ENCODE measurements around the gene SLF2. TPM values are rescaled to one million over a fixed set of nuclear protein-coding genes. Genes with fewer than 3 reads are reported as not detected.

Gene SLF2
- total and polyA plus RNA-seq, 2 of the 13 experiments (the other 11 are each of a cell fraction or from before 2014, with no cell fraction given): 12.2 to 48.1 TPM

DNA sequence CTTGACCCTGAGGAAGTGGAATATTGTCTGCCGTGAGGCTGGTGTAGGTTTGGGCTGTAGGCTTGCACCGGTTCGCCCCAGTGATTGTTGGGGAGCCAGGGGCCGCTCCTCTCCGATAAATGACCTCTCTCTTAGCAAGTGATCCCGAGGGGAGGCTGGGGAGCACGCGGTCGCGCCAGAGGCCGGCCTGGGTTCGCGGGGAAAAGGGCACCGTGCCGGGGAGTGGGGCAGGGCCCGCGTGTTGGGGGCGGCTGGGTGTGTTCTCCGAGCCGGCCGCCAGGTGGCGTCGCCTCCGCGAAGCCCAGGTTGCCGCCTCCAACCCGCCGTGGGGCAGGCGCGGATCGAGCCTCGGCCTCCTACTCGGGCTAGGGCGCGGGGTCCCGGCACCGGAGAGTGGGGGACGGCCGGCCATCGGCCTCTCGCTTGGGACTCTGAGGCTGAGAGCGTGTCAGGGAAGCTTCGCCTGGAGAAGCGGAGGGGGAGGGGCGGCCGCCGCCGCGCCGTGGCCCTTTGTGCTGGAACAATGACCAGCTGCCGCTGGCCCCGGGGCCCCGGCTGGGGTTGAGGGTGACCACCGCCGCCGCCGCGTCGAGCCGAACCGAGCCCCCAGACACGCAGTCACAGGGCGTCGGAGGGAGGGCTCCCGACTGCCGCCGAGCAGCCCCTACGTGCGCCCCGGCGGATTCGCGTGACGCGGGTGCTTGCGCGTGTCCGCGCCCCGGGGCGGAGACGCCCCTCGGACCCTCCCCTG is 86.4 kb downstream of the SLF2 start (continued):
- TF ChIP-seq ZNF704 (CRISPR knock-in tag; IDR thresholded peaks at IDR 0.05; ENCODE audit: borderline replicate concordance) (peak; percentile 90; the same call in 1 of the 2 replicates), FOXK1 (CRISPR knock-in tag; IDR thresholded peaks at IDR 0.05; ENCODE audit: borderline replicate concordance, low read depth) (peak; percentile 53; the same call in 1 of the 2 replicates), ZNF333 (CRISPR knock-in tag; IDR thresholded peaks at IDR 0.05; ENCODE audit: borderline replicate concordance) (peak; percentile 55; the same call in 1 of the 2 replicates), TGIF2 (CRISPR knock-in tag; IDR thresholded peaks at IDR 0.05) (peak; percentile 68; the same call in 1 of the 2 replicates), SNAPC2 (CRISPR knock-in tag; IDR thresholded peaks at IDR 0.05) (peak; percentile 80; the same call in 1 of the 2 replicates), ELF3 (CRISPR knock-in tag; IDR thresholded peaks at IDR 0.05) (peak; percentile 24; the same call in 1 of the 2 replicates), SNAPC5 (CRISPR knock-in tag; IDR thresholded peaks at IDR 0.05; ENCODE audit: borderline replicate concordance) (peak; percentile 78; the same call in 1 of the 2 replicates), ATF4 (CRISPR knock-in tag; IDR thresholded peaks at IDR 0.05) (0 out of 4 replicates have a peak, but pooled peaks of 1 of the 2 experiments have one; percentile 26), HMGXB4 (CRISPR knock-in tag; IDR thresholded peaks at IDR 0.05; ENCODE audit: borderline replicate concordance in 1 of 2, low read depth in 1 of 2) (peak; percentile 98 to 100), ZNF691 (CRISPR knock-in tag; IDR thresholded peaks at IDR 0.05; ENCODE audit: borderline replicate concordance, low read depth) (peak; percentile 40; the same call in 1 of the 2 replicates), EP300 (IDR thresholded peaks at IDR 0.05; ENCODE audit: low read depth in 2 of 2, low read length in 2 of 2) (no peak), EP300 (CRISPR knock-in tag; IDR thresholded peaks at IDR 0.05; ENCODE audit: borderline replicate concordance) (peak; percentile 11; the same call in 1 of the 2 replicates), IRX3 (CRISPR knock-in tag; IDR thresholded peaks at IDR 0.05; ENCODE audit: borderline replicate concordance, low read depth) (no peak; the same call in 1 of the 2 replicates), ZNF18 (CRISPR knock-in tag; IDR thresholded peaks at IDR 0.05; ENCODE audit: insufficient replicate concordance) (peak; percentile 75), MTA1 (CRISPR knock-in tag; IDR thresholded peaks at IDR 0.05; ENCODE audit: borderline replicate concordance) (peak; percentile 69)
- TF ChIP-seq, protein P1, sequence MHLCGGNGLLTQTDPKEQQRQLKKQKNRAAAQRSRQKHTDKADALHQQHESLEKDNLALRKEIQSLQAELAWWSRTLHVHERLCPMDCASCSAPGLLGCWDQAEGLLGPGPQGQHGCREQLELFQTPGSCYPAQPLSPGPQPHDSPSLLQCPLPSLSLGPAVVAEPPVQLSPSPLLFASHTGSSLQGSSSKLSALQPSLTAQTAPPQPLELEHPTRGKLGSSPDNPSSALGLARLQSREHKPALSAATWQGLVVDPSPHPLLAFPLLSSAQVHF (CRISPR knock-in tag; IDR thresholded peaks at IDR 0.05): peak; percentile 84; the same call in 1 of the 2 replicates
- TF ChIP-seq, protein P2, sequence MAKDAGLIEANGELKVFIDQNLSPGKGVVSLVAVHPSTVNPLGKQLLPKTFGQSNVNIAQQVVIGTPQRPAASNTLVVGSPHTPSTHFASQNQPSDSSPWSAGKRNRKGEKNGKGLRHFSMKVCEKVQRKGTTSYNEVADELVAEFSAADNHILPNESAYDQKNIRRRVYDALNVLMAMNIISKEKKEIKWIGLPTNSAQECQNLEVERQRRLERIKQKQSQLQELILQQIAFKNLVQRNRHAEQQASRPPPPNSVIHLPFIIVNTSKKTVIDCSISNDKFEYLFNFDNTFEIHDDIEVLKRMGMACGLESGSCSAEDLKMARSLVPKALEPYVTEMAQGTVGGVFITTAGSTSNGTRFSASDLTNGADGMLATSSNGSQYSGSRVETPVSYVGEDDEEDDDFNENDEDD (CRISPR knock-in tag; IDR thresholded peaks at IDR 0.05; ENCODE audit: borderline replicate concordance): peak; percentile 71; the same call in 1 of the 2 replicates

Measured in HepG2 (cell line).